Measurements from ENCODE around the gene LCN15.

DNA sequence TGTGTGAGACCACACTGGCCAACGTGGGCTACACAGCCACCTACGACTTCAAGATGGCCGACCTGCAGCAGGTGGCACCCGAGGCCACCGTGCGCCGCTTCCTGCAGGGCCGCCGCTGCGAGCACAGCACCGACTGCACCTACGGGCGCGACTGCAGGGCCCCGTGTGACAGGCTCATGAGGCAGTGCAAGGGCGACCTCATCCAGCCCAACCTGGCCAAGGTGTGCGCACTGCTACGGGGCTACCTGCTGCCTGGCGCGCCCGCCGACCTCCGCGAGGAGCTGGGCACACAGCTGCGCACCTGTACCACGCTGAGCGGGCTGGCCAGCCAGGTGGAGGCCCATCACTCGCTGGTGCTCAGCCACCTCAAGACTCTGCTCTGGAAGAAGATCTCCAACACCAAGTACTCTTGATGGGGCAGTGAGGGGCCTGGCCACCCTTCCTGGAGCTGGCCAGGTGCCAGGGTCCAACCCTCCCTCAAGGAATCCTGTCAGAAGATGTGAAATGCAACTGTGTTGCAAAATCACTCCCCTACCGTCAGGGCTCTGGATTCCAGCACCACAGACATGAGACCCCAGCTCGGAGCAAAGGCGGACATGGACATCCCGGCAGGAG lies 40.8 kb downstream of the LCN15 start:
- TF ChIP-seq, protein P1, sequence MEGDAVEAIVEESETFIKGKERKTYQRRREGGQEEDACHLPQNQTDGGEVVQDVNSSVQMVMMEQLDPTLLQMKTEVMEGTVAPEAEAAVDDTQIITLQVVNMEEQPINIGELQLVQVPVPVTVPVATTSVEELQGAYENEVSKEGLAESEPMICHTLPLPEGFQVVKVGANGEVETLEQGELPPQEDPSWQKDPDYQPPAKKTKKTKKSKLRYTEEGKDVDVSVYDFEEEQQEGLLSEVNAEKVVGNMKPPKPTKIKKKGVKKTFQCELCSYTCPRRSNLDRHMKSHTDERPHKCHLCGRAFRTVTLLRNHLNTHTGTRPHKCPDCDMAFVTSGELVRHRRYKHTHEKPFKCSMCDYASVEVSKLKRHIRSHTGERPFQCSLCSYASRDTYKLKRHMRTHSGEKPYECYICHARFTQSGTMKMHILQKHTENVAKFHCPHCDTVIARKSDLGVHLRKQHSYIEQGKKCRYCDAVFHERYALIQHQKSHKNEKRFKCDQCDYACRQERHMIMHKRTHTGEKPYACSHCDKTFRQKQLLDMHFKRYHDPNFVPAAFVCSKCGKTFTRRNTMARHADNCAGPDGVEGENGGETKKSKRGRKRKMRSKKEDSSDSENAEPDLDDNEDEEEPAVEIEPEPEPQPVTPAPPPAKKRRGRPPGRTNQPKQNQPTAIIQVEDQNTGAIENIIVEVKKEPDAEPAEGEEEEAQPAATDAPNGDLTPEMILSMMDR (IDR thresholded peaks at IDR 0.05) = no peak
- no peak for TF ChIP-seq POLR2A (IDR thresholded peaks at IDR 0.05)
- no peak for TF ChIP-seq POLR2AphosphoS5 (IDR thresholded peaks at IDR 0.05)

Measured in gastroesophageal sphincter (tissue), 3 donors.